HepG2 (cell line): Measurements from ENCODE around the gene ADM5. TPM values are rescaled to one million over a fixed set of nuclear protein-coding genes. Genes with fewer than 3 reads are reported as not detected.

Experiments used
- ATF2 ChIP-seq: sonication (generic); formaldehyde crosslinking; IDR thresholded peaks from 2 replicates; pipeline ENCODE4 v1.4.0; 2020; ENCODE audit warnings: missing genetic modification reagents
- CEBPG ChIP-seq: IDR thresholded peaks from 2 replicates; pipeline ENCODE4 v1.6.1; 2016
- CSRNP1 ChIP-seq: sonication (generic); formaldehyde crosslinking; IDR thresholded peaks from 2 replicates; pipeline ENCODE4 v1.8.1; 2023; ENCODE audit warnings: mild to moderate bottlenecking, missing genetic modification reagents
- CSRNP2 ChIP-seq: sonication (generic); formaldehyde crosslinking; conservative IDR thresholded peaks from 2 replicates; pipeline ENCODE4 v1.8.0; 2022; ENCODE audit warnings: low read depth, missing genetic modification reagents
- HNRNPLL ChIP-seq: fragments of 200-400 bp; formaldehyde crosslinking; IDR thresholded peaks from 2 replicates; pipeline ENCODE4 v1.6.1; 2017; ENCODE audit warnings: mild to moderate bottlenecking, low read depth, low read length; ENCODE audit not compliant: poor library complexity, severe bottlenecking
- HNRNPUL1 ChIP-seq: fragments of 200-400 bp; formaldehyde crosslinking; IDR thresholded peaks from 2 replicates; pipeline ENCODE4 v1.6.1; 2017; ENCODE audit warnings: low read depth, mild to moderate bottlenecking, low read length, moderate library complexity
- PHF20 ChIP-seq: sonication (generic); formaldehyde crosslinking; IDR thresholded peaks from 2 replicates; pipeline ENCODE4 v1.5.0; 2020; ENCODE audit warnings: mild to moderate bottlenecking, missing genetic modification reagents
- SIX4 ChIP-seq: sonication (generic); formaldehyde crosslinking; IDR thresholded peaks from 2 replicates; pipeline ENCODE4 v1.4.0; 2020; ENCODE audit warnings: missing genetic modification reagents
- THAP11 ChIP-seq: IDR thresholded peaks from 2 replicates; pipeline ENCODE4 v1.6.1; 2016; ENCODE audit warnings: missing biosample characterization, missing genetic modification reagents
- ZNF280D ChIP-seq: sonication (generic); formaldehyde crosslinking; IDR thresholded peaks from 2 replicates; pipeline ENCODE4 v1.5.1; 2020; ENCODE audit warnings: mild to moderate bottlenecking, missing genetic modification reagents
- ZNF333 ChIP-seq: sonication (generic); formaldehyde crosslinking; IDR thresholded peaks from 2 replicates; pipeline ENCODE4 v1.4.0; 2020; ENCODE audit warnings: mild to moderate bottlenecking, missing genetic modification reagents, borderline replicate concordance
- ZNF432 ChIP-seq: sonication (generic); formaldehyde crosslinking; IDR thresholded peaks from 2 replicates; pipeline ENCODE4 v1.5.0; 2020; ENCODE audit warnings: missing genetic modification reagents, mild to moderate bottlenecking, borderline replicate concordance
- ZNF605 ChIP-seq: sonication (generic); formaldehyde crosslinking; IDR thresholded peaks from 2 replicates; pipeline ENCODE4 v1.8.0; 2022; ENCODE audit warnings: mild to moderate bottlenecking, missing genetic modification reagents
- ZNF639 ChIP-seq: conservative IDR thresholded peaks from 2 replicates; pipeline ENCODE4 v1.6.1; 2018; ENCODE audit warnings: missing genetic modification reagents
- ZSCAN31 ChIP-seq: sonication (generic); formaldehyde crosslinking; IDR thresholded peaks from 2 replicates; pipeline ENCODE4 v1.5.0; 2020; ENCODE audit warnings: low read depth, mild to moderate bottlenecking, missing genetic modification reagents
- polyA plus RNA-seq, 8 experiments: library from polyadenylated mRNA; depleted of rRNA in 3 of 8; stranded (reverse) in 7 of 8; unstranded in 1 of 8; fragments of >200 nt; fragmentation: Illumina TruSeq in 4 of 8; extraction: Trizol in 4 of 8; gene quantifications; 2 replicates each; pipeline versions ENCODE4 v1.2.1 to v1.2.3, GENCODE V29; 2011 to 2016; ENCODE audit warnings: low read depth in 4 of 8, missing spikeins in 1 of 8, mixed read lengths in 1 of 8; ENCODE audit not compliant: insufficient read depth in 1 of 8
- total RNA-seq, 5 experiments: library from RNA; depleted of rRNA; stranded (reverse); fragments of >200 nt; fragmentation: Illumina TruSeq; extraction: Trizol; gene quantifications; 2 replicates each; pipeline ENCODE4 v1.2.3, GENCODE V29; 2016; ENCODE audit warnings: low read depth in 1 of 5
- TF ChIP-seq, protein P1 (sequence below): sonication (generic); formaldehyde crosslinking; IDR thresholded peaks from 2 replicates; pipeline ENCODE4 v1.4.0; 2020; ENCODE audit warnings: mild to moderate bottlenecking, missing genetic modification reagents

The ADM5 gene
- total and polyA plus RNA-seq, 2 of the 13 experiments (the other 11 are each of a cell fraction or from before 2014, with no cell fraction given) = 2.7 to 4.1 TPM

GRCh38 chr19:49641688-49642491 lies 47.5 kb upstream of the ADM5 start, which contains the start of gene SCAF1 (continued):
- TF ChIP-seq SIX4 (CRISPR knock-in tag) = 0 out of 2 replicates have a peak, but pooled peaks have one; percentile 23
- TF ChIP-seq, protein P1, sequence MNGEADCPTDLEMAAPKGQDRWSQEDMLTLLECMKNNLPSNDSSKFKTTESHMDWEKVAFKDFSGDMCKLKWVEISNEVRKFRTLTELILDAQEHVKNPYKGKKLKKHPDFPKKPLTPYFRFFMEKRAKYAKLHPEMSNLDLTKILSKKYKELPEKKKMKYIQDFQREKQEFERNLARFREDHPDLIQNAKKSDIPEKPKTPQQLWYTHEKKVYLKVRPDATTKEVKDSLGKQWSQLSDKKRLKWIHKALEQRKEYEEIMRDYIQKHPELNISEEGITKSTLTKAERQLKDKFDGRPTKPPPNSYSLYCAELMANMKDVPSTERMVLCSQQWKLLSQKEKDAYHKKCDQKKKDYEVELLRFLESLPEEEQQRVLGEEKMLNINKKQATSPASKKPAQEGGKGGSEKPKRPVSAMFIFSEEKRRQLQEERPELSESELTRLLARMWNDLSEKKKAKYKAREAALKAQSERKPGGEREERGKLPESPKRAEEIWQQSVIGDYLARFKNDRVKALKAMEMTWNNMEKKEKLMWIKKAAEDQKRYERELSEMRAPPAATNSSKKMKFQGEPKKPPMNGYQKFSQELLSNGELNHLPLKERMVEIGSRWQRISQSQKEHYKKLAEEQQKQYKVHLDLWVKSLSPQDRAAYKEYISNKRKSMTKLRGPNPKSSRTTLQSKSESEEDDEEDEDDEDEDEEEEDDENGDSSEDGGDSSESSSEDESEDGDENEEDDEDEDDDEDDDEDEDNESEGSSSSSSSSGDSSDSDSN (CRISPR knock-in tag) = peak; percentile 35
- peak; percentile 68 for TF ChIP-seq CEBPG (CRISPR knock-in tag)
- peak; percentile 98 for TF ChIP-seq THAP11 (CRISPR knock-in tag)
- no peak for TF ChIP-seq ZNF432 (CRISPR knock-in tag)
- TF ChIP-seq ZSCAN31 (CRISPR knock-in tag) = peak; percentile 16
- peak; percentile 85 for TF ChIP-seq HNRNPLL
- TF ChIP-seq CSRNP1 (CRISPR knock-in tag) = no peak
- peak; percentile 63; the same call in 1 of the 2 replicates for TF ChIP-seq ZNF605
- peak; percentile 86 for TF ChIP-seq ATF2 (CRISPR knock-in tag)
- 0 out of 2 replicates have a peak, but pooled peaks have one; percentile 28 for TF ChIP-seq ZNF333 (CRISPR knock-in tag)
- TF ChIP-seq ZNF280D (CRISPR knock-in tag) = peak; percentile 2; the same call in 1 of the 2 replicates
- TF ChIP-seq ZNF639 (CRISPR knock-in tag) = peak; percentile 96
- no peak for TF ChIP-seq HNRNPUL1
- peak; percentile 63; the same call in 1 of the 2 replicates for TF ChIP-seq PHF20 (CRISPR knock-in tag)
- no peak for TF ChIP-seq CSRNP2
